ENCODE data around the gene HSPBP1.

HSPBP1 gene

GRCh38 chr19:55270172-55270942 lies 9.6 kb downstream of the HSPBP1 start:
- Mint-ChIP-seq H3K9me3 (peaks cover 5% of the 10 kb centered on the region), H3K27ac (no peak overlapping the region), H3K4me3 (no peak overlapping the region), H3K4me1 (peaks cover 14% of the 10 kb centered on the region), H3K27me3 (no peaks in the 10 kb centered on the region), H3K36me3 (peaks cover 52% of the 10 kb centered on the region)
- ATAC-seq = no peak

DNA sequence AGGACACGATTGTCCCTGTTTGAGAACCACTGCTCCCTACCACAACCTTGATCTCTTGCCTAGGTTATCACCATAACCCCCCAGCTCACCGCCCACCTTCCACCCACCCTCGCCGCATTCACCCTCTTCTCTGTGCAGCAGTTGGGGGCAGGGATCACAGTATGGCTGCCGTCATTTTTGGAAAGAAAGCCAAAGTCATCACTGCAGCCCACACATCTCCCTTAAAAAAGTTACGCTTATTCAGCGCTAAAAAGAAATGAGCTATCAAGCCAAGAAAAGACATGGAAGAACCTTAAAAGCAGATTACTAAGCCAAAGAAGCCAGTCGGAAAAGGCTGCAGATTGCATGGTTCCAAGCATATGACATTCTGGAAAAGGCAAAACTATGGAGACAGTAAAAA lies 10.6 kb downstream of the HSPBP1 start:
- Mint-ChIP-seq H3K4me3 (no peak overlapping the region), H3K4me1 (peaks cover 8% of the 10 kb centered on the region), H3K36me3 (peaks cover 52% of the 10 kb centered on the region), H3K27me3 (no peaks in the 10 kb centered on the region), H3K9me3 (peaks cover 5% of the 10 kb centered on the region), H3K27ac (no peak overlapping the region)
- no peak for ATAC-seq

- ATAC-seq = no peak
- Mint-ChIP-seq H3K4me1 (peaks cover 8% of the 10 kb centered on the region), H3K36me3 (peaks cover 38% of the 10 kb centered on the region), H3K27me3 (no peaks in the 10 kb centered on the region), H3K27ac (no peak overlapping the region), H3K4me3 (no peak overlapping the region), H3K9me3 (peaks cover 8% of the 10 kb centered on the region)
These were observed 13.1 kb downstream of the HSPBP1 start for GRCh38 chr19:55266840-55267239.

- no peaks in the 10 kb centered on the region for H3K27me3 Mint-ChIP-seq
- peaks cover 8% of the 10 kb centered on the region for H3K9me3 Mint-ChIP-seq
- no peak overlapping the region for H3K27ac Mint-ChIP-seq
- peaks cover 34% of the 10 kb centered on the region for H3K36me3 Mint-ChIP-seq
- no peak for ATAC-seq
- no peak overlapping the region for H3K4me3 Mint-ChIP-seq
- peaks cover 8% of the 10 kb centered on the region for H3K4me1 Mint-ChIP-seq
These were observed 13.5 kb downstream of the HSPBP1 start for GRCh38 chr19:55266404-55266803.

DNA sequence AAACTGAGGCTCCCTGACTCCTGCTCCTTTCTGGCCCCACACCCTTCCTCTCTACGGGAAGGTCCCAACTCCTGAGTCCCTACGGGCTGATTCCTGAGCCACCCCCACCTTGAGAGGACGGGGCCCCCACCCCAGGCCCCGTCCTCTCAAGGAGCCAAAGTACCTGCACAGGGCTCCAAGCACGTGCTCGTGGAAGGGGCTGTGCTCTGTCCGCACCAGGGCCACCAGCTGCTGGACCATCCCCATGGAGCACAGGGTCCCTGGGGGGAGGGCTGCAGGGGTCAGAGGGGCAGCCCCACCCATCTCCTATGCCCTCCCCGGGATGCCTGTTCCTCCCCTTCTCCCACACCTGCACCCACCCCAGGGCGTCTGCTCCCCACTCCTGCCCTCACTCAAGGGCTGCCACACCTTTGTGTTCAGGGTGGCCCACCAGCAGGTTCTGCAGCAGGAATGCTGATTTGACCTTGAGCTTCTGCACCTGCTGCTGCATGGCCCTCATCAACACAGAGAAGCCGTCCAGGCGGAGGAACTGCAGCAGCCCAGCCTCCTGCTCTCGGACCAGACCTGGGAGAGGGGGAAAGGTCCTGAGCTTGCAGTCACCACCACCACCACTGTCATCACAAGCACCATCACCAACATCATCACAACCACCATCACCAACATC lies 14.1 kb downstream of the HSPBP1 start:
- Mint-ChIP-seq H3K27ac (no peak overlapping the region), H3K4me1 (peaks cover 8% of the 10 kb centered on the region), H3K36me3 (peaks cover 30% of the 10 kb centered on the region), H3K9me3 (peaks cover 8% of the 10 kb centered on the region), H3K4me3 (no peak overlapping the region), H3K27me3 (no peaks in the 10 kb centered on the region)
- no peak for ATAC-seq

DNA sequence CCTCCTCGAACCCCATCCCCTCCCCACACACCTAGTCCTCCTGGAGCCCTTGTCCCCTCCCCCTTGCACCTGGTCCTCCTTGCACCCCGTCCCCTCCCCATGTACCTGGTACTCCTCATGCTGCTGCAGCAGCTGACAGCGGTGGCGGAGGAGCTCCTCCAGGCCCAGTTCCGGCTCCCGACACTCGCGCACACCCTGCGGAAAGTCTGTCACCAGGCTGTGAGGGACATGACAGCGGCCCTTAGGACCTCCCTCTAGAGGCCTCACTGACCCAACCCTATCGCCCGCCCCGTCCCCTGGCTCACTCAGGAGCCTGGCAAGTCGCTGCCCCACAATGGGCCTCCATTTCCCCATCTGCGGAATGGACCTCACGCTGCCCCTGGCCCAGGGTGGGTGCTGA lies 14.7 kb downstream of the HSPBP1 start:
- Mint-ChIP-seq H3K4me3 (no peak overlapping the region), H3K27ac (no peak overlapping the region), H3K4me1 (peaks cover 8% of the 10 kb centered on the region), H3K36me3 (peaks cover 23% of the 10 kb centered on the region), H3K27me3 (no peaks in the 10 kb centered on the region), H3K9me3 (peaks cover 8% of the 10 kb centered on the region)
- no peak for ATAC-seq

GRCh38 chr19:55264531-55264930 lies 15.4 kb downstream of the HSPBP1 start:
- peaks cover 23% of the 10 kb centered on the region for H3K36me3 Mint-ChIP-seq
- H3K4me3 Mint-ChIP-seq = no peak overlapping the region
- no peak overlapping the region for H3K27ac Mint-ChIP-seq
- ATAC-seq = no peak
- peaks cover 11% of the 10 kb centered on the region for H3K4me1 Mint-ChIP-seq
- H3K27me3 Mint-ChIP-seq = no peaks in the 10 kb centered on the region
- peaks cover 8% of the 10 kb centered on the region for H3K9me3 Mint-ChIP-seq

DNA sequence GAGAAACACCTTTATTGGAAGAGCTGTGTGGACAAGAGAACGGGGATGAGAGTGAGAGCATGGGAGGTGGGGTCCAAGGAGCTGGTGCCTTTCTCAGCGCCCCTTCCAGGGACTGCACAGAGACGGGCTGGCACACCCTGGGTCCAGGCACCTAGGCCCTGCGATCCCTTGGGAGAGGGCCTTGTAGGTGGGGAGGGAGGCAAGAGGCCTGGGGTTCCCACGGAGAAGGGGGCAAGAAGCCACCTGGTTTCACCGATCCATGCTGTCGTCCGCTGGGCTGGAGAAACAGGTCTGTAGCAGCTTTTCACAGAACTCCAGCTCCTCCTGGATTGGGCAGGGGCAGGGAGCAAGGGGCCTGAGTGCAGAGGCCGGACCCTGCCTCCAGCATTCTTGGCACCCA lies 17.6 kb downstream of the HSPBP1 start:
- Mint-ChIP-seq H3K9me3 (peaks cover 8% of the 10 kb centered on the region), H3K36me3 (peaks cover 26% of the 10 kb centered on the region), H3K27me3 (no peaks in the 10 kb centered on the region), H3K4me1 (peaks cover 21% of the 10 kb centered on the region), H3K4me3 (no peak overlapping the region), H3K27ac (peak overlapping the region; percentile 30)
- ATAC-seq = no peak

- Mint-ChIP-seq H3K36me3 (peaks cover 23% of the 10 kb centered on the region), H3K4me3 (no peak overlapping the region)
- ATAC-seq = no peak
These were observed 18.2 kb downstream of the HSPBP1 start for GRCh38 chr19:55261671-55262126.

DNA sequence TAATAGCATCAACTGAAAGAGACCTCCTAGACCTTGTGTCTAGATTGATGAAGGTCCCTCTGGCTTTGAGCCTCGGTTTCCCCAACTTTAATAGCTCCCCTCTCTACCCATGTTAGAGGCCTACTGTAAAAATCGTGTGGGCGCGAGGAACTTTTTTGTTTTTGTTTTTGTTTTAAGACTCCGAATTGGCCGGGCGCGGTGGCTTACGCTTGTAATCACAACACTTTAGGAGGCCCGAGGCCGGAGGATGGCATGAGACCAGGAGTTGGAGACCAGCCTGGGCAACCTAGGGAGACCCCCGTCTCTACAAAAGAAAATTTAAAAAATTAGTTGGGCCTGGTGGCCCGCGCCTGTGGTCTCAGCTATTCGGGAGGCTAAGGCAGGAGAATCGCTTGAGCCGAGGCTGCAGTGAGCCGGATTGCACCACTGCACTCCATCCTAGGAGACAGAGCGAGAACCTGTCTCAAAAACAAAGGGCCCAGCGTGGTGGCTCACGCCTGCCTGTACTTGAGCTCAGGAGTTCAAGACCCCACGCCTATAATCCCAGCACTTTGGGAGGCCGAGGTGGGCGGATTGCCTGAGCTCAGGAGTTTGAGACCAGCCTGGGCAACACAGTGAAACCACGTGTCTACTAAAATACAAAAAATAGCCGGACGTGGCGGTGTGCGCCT lies 20.2 kb downstream of the HSPBP1 start:
- Mint-ChIP-seq H3K36me3 (peaks cover 15% of the 10 kb centered on the region), H3K9me3 (peaks cover 3% of the 10 kb centered on the region), H3K27ac (peak overlapping the region; percentile 97), H3K4me1 (peaks cover 40% of the 10 kb centered on the region), H3K27me3 (no peaks in the 10 kb centered on the region), H3K4me3 (peak overlapping the region; percentile 97)
- ATAC-seq = no peak

More at GRCh38 chr19:55261671-55262126, 18.2 kb downstream of the HSPBP1 start:
- Mint-ChIP-seq H3K9me3 (peaks cover 8% of the 10 kb centered on the region), H3K27me3 (no peaks in the 10 kb centered on the region), H3K4me1 (peaks cover 27% of the 10 kb centered on the region), H3K27ac (peak overlapping the region; percentile 30)

DNA sequence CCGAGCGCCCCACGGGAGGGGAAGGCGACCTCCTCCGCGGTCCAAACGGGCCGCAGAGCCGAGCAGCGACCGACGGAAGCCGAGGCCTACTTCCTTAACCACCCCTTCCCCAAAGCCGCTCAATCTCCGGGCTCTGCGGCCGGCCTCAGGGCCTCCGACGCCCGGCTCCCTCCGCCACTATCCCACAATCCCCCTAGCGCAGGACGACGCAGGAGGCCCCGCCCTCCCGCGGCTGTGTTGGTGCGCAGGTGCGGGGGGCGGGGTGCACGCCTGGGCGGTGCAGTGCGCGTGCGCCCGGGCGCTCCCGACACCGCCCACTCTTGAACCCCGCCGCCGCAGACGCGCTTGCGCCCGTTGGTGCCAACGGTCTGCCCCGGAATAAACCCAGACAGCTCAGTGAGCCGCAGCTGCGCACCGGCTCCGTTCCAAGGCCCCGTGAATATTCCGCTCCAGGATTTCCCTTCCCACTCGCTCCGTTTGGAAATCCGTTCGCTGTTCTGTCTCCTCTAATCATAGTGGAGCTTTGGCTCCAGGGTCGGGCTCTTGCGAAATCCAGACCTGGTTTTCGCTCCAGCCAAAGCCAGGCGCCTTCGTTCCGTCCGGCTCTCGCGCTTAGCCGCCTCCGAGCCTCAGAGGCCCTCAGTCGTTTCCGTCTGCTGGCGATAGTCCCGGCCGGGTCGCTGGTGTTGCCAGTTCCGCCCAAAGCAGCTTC lies 20.9 kb downstream of the HSPBP1 start, which contains the start of gene PPP6R1:
Gene PPP6R1 (minus strand): TSS at position 190 of the 712 bp plus-strand sequence. CDS start 11,914 bp downstream, outside the sequence.
- peak; percentile 89 for ATAC-seq
- Mint-ChIP-seq H3K36me3 (peaks cover 15% of the 10 kb centered on the region), H3K4me3 (peak within 1 kb of the TSS; percentile 99), H3K4me1 (peaks cover 47% of the 10 kb centered on the region), H3K27ac (peak within 1 kb of the TSS; percentile 97), H3K27me3 (no peaks in the 10 kb centered on the region), H3K9me3 (peaks cover 3% of the 10 kb centered on the region)

GRCh38 chr19:55258476-55258827 lies 21.5 kb downstream of the HSPBP1 start:
- H3K27ac Mint-ChIP-seq = peak overlapping the region; percentile 97
- H3K27me3 Mint-ChIP-seq = no peaks in the 10 kb centered on the region
- peak; percentile 32 for ATAC-seq
- H3K4me3 Mint-ChIP-seq = peak overlapping the region; percentile 97
- peaks cover 52% of the 10 kb centered on the region for H3K4me1 Mint-ChIP-seq
- H3K36me3 Mint-ChIP-seq = peaks cover 15% of the 10 kb centered on the region
- H3K9me3 Mint-ChIP-seq = peaks cover 3% of the 10 kb centered on the region

GRCh38 chr19:55257461-55258420 lies 22.2 kb downstream of the HSPBP1 start:
- no peak for ATAC-seq
- peaks cover 59% of the 10 kb centered on the region for H3K4me1 Mint-ChIP-seq

More at GRCh38 chr19:55257461-55258420, 22.2 kb downstream of the HSPBP1 start:
- Mint-ChIP-seq H3K4me3 (peak overlapping the region; percentile 99), H3K27me3 (no peaks in the 10 kb centered on the region), H3K36me3 (peaks cover 15% of the 10 kb centered on the region), H3K27ac (peak overlapping the region; percentile 97), H3K9me3 (peaks cover 3% of the 10 kb centered on the region)

All from stimulated activated memory B cell treated with anti-CD40 and anti-IgM and Interleukin-4, amounts not matched to agents 10 μg/mL and 1 μg/mL and 100 μg/mL, for 72 hours (primary cell).